ENCODE results near the gene EGLN3. TPM values are rescaled to one million over a fixed set of nuclear protein-coding genes. Genes with fewer than 3 reads are reported as not detected.

The EGLN3 gene
- total RNA-seq, 4 donors from 2014 or later = 9.4 to 15.7 (median 13.5) TPM

DNA sequence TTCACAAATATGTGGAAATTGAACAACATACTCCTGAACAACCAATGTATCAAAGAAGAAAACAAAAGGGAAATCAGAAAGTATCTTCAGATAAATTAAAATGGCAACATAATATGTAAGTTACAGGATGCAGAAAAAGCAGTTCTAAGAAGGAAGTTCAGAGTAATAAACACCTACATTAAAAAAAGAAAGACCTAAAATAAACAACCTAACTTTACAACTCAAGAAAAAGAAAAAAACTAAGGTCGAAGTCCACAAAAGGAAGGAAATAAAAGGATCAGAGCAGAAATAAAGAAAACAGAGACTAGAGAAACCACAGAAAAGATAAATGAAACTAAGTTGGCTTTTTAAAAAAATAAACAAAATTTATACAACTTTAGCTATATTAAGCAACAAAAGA, 59.2 kb downstream of the EGLN3 start:
- no peak for TF ChIP-seq POLR2A (IDR thresholded peaks at IDR 0.05)
- TF ChIP-seq, protein P1, sequence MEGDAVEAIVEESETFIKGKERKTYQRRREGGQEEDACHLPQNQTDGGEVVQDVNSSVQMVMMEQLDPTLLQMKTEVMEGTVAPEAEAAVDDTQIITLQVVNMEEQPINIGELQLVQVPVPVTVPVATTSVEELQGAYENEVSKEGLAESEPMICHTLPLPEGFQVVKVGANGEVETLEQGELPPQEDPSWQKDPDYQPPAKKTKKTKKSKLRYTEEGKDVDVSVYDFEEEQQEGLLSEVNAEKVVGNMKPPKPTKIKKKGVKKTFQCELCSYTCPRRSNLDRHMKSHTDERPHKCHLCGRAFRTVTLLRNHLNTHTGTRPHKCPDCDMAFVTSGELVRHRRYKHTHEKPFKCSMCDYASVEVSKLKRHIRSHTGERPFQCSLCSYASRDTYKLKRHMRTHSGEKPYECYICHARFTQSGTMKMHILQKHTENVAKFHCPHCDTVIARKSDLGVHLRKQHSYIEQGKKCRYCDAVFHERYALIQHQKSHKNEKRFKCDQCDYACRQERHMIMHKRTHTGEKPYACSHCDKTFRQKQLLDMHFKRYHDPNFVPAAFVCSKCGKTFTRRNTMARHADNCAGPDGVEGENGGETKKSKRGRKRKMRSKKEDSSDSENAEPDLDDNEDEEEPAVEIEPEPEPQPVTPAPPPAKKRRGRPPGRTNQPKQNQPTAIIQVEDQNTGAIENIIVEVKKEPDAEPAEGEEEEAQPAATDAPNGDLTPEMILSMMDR (IDR thresholded peaks at IDR 0.05 in 4 of 5, conservative IDR thresholded peaks at IDR 0.05 in 1 of 5) = no peak
- in situ Hi-C loops (cut with MboI; ENCODE audit: low sequenced_read_pairs in 4 of 4) = no loop called here

DNA sequence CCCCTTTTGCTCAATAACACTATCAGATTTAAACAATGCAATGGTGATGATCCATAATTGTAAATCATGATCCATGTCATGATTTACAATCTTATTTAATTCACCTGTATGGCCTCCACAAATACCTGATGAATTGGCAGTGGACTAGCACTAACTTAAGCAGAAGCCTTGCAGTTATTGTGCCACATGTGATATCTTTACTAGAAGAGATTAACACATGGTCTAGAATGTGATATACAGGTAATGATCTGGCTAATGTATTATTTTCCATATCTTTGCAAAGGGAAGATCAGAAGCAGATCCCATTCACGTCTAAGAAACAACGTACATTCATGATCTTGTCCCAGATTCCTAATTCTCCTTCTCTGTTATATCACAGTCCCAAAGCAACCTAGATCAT, 66.0 kb downstream of the EGLN3 start:
- H3K4me1 ChIP-seq = no peaks in the 10 kb centered on the region
- no peaks in the 10 kb centered on the region for H3K9me3 ChIP-seq
- no peak for DNase-seq
- intact Hi-C loops (cut with DNase I; ENCODE audit: low total_unique reads) (no loop called here), in situ Hi-C loops (cut with MboI; ENCODE audit: low sequenced_read_pairs in 4 of 4) (no loop called here)
- H3K27me3 ChIP-seq = no peaks in the 10 kb centered on the region
- ATAC-seq = no peak
- H3K4me3 ChIP-seq = no peak overlapping the region
- TF ChIP-seq POLR2A (IDR thresholded peaks at IDR 0.05) = no peak
- TF ChIP-seq, protein P1 (IDR thresholded peaks at IDR 0.05 in 4 of 5, conservative IDR thresholded peaks at IDR 0.05 in 1 of 5) = no peak
- no peak overlapping the region for H3K27ac ChIP-seq
- no peaks in the 10 kb centered on the region for H3K36me3 ChIP-seq

More for the DNA sequence above, 59.2 kb downstream of the EGLN3 start:
- Histone ChIP-seq H3K27ac (no peak overlapping the region), H3K9me3 (no peaks in the 10 kb centered on the region), H3K4me1 (no peaks in the 10 kb centered on the region), H3K4me3 (no peak overlapping the region), H3K36me3 (no peaks in the 10 kb centered on the region), H3K27me3 (no peaks in the 10 kb centered on the region)
- intact Hi-C loops (cut with DNase I; ENCODE audit: low total_unique reads) = no loop called here
- DNase-seq (no peak), ATAC-seq (no peak)

DNA sequence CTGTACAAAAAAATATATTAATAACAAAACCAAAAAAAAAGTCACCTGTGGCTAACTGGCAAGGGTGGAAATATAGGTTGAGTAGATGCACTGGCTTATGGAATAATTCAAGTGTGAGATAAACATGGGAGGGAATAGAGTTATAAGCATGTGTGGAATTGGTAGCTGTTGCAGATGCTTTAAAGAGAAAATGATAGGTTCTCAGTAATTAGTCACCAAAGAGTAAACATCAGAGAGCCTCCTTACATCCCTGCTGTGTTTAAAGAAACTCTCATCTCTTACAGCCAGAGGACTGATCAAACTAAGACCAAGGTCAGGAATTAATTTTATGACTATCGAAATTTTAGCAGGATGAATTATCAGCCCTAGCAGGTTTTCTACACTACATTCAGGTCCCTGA, 70.5 kb downstream of the EGLN3 start:
- H3K9me3 ChIP-seq = peaks cover 0 to 5% (median 0%) of the 10 kb centered on the region in 3 donors
- ATAC-seq (no peak), DNase-seq (no peak)
- H3K4me1 ChIP-seq = no peaks in the 10 kb centered on the region
- TF ChIP-seq, protein P1 (IDR thresholded peaks at IDR 0.05 in 4 of 5, conservative IDR thresholded peaks at IDR 0.05 in 1 of 5) = no peak
- no peak for TF ChIP-seq POLR2A (IDR thresholded peaks at IDR 0.05)
- H3K4me3 ChIP-seq = no peak overlapping the region
- H3K36me3 ChIP-seq = no peaks in the 10 kb centered on the region
- H3K27me3 ChIP-seq = no peaks in the 10 kb centered on the region
- intact Hi-C loops (cut with DNase I; ENCODE audit: low total_unique reads) (no loop called here), in situ Hi-C loops (cut with MboI; ENCODE audit: low sequenced_read_pairs in 4 of 4) (no loop called here)
- no peak overlapping the region for H3K27ac ChIP-seq

GRCh38 chr14:33879684-33880286, 71.1 kb downstream of the EGLN3 start:
- peaks cover 0 to 3% (median 0%) of the 10 kb centered on the region in 3 donors for H3K27me3 ChIP-seq
- ATAC-seq (no peak), DNase-seq (no peak)
- H3K4me3 ChIP-seq = no peak overlapping the region
- in situ Hi-C loops (cut with MboI; ENCODE audit: low sequenced_read_pairs in 4 of 4) = no loop called here
- peaks cover 0 to 5% (median 0%) of the 10 kb centered on the region in 3 donors for H3K9me3 ChIP-seq
- no peaks in the 10 kb centered on the region for H3K4me1 ChIP-seq
- no peaks in the 10 kb centered on the region for H3K36me3 ChIP-seq
- H3K27ac ChIP-seq = no peak overlapping the region
- intact Hi-C loops (cut with DNase I; ENCODE audit: low total_unique reads) = no loop called here
- TF ChIP-seq, protein P1 (IDR thresholded peaks at IDR 0.05 in 4 of 5, conservative IDR thresholded peaks at IDR 0.05 in 1 of 5) = no peak
- no peak for TF ChIP-seq POLR2A (IDR thresholded peaks at IDR 0.05)

DNA sequence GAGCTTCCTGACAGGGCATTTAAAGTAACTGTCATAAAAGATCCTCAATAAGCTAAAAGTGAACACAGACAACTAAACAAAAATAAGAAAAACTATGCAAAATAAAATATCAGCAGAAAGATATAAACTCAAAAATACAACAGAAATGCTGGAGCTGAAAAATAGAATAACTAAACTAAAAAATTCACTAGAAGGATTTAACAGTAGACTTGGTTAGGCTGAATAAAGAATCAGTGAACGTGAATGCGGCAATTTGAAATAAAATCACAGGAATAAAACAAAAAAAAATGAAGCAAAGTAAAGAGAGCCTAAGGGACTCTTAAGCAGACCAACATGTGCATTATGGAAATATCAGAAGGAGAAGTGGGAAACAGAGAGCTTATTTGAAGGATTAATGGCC, 74.6 kb downstream of the EGLN3 start:
- Histone ChIP-seq H3K4me1 (no peaks in the 10 kb centered on the region), H3K27ac (no peak overlapping the region), H3K9me3 (peaks cover 0 to 5% (median 0%) of the 10 kb centered on the region in 3 donors), H3K36me3 (no peaks in the 10 kb centered on the region), H3K4me3 (no peak overlapping the region), H3K27me3 (peaks cover 0 to 3% (median 0%) of the 10 kb centered on the region in 3 donors)
- TF ChIP-seq, protein P1 (IDR thresholded peaks at IDR 0.05 in 4 of 5, conservative IDR thresholded peaks at IDR 0.05 in 1 of 5) = no peak
- TF ChIP-seq POLR2A (IDR thresholded peaks at IDR 0.05) = no peak
- intact Hi-C loops (cut with DNase I; ENCODE audit: low total_unique reads) = no loop called here
- DNase-seq (no peak), ATAC-seq (no peak)
- in situ Hi-C loops (cut with MboI; ENCODE audit: low sequenced_read_pairs in 4 of 4) = no loop called here
